Fibroblast of lung (primary cell): ENCODE data around the gene C12orf76. TPM values are rescaled to one million over a fixed set of nuclear protein-coding genes. Genes with fewer than 3 reads are reported as not detected.

Experiments used
- DNase-seq, 2 donors: peaks; one replicate each; pipeline versions ENCODE4 v3.0.0 to v3.0.0-alpha.2; 2010; ENCODE audit warnings: low read depth in 2 of 2
- H2AFZ ChIP-seq: 2 replicates; pipeline ENCODE4 v1.5.1; 2012; ENCODE audit warnings: low read length, control low read depth, inconsistent platforms
- H3K27ac ChIP-seq: 2 replicates; pipeline ENCODE4 v1.5.1; 2011; ENCODE audit warnings: low read length, control low read depth; ENCODE audit not compliant: insufficient read depth
- H3K27me3 ChIP-seq: 2 replicates; pipeline ENCODE4 v1.5.1; 2011; ENCODE audit warnings: mild to moderate bottlenecking, low read length; ENCODE audit not compliant: control insufficient read depth, insufficient read depth
- H3K36me3 ChIP-seq: 2 replicates; pipeline ENCODE4 v1.5.1; 2011; ENCODE audit warnings: low read length; ENCODE audit not compliant: control insufficient read depth, insufficient read depth
- H3K4me1 ChIP-seq: 2 replicates; pipeline ENCODE4 v1.5.1; 2011; ENCODE audit warnings: low read length; ENCODE audit not compliant: control insufficient read depth, insufficient read depth; ENCODE audit errors: extremely low read depth
- H3K4me2 ChIP-seq: 2 replicates; pipeline ENCODE4 v1.5.1; 2011; ENCODE audit warnings: low read length, control low read depth; ENCODE audit not compliant: insufficient read depth; ENCODE audit errors: extremely low read depth
- H3K4me3 ChIP-seq, 4 experiments: fragments of 200-600 bp in 1 of 4; sonication (generic) in 1 of 4; replicated peaks in 1 of 4; 2 replicates each; pipeline ENCODE4 v1.5.1; 2011 to 2016; ENCODE audit warnings: low read length in 4 of 4, low read depth in 3 of 4, mild to moderate bottlenecking in 3 of 4, control low read depth in 2 of 4, inconsistent platforms in 1 of 4, mixed read lengths in 1 of 4; ENCODE audit not compliant: insufficient read depth in 1 of 4; ENCODE audit errors: control extremely low read depth in 1 of 4
- H3K79me2 ChIP-seq: 2 replicates; pipeline ENCODE4 v1.5.1; 2012; ENCODE audit warnings: mild to moderate bottlenecking, low read length, inconsistent platforms; ENCODE audit not compliant: control insufficient read depth, insufficient read depth
- H3K9ac ChIP-seq: 2 replicates; pipeline ENCODE4 v1.5.1; 2011; ENCODE audit warnings: mild to moderate bottlenecking, low read length, control low read depth; ENCODE audit not compliant: insufficient read depth
- H3K9me3 ChIP-seq: 2 replicates; pipeline ENCODE4 v1.5.1; 2012; ENCODE audit warnings: low read depth, low read length; ENCODE audit not compliant: control insufficient read depth, insufficient read depth
- H4K20me1 ChIP-seq: 2 replicates; pipeline ENCODE4 v1.5.1; 2011; ENCODE audit warnings: low read length; ENCODE audit not compliant: control insufficient read depth, insufficient read depth; ENCODE audit errors: extremely low read depth
- CTCF ChIP-seq, 2 donors: IDR thresholded peaks in 1 of 2; conservative IDR thresholded peaks in 1 of 2; 1 replicate in 1 of 2; 2 replicates in 1 of 2; pipeline ENCODE4 v1.5.1; 2011 to 2012; ENCODE audit warnings: low read length in 2 of 2, control low read depth in 1 of 2, inconsistent platforms in 1 of 2, low read depth in 1 of 2, mild to moderate bottlenecking in 1 of 2
- EZH2 ChIP-seq: IDR thresholded peaks from 2 replicates; pipeline ENCODE4 v1.5.1; 2012; ENCODE audit warnings: low read length, control low read depth, mild to moderate bottlenecking; ENCODE audit errors: missing control alignments
- polyA plus RNA-seq, 2 donors: library from polyadenylated mRNA; depleted of rRNA in 1 of 2; stranded (reverse) in 1 of 2; unstranded in 1 of 2; fragments of >200 nt; gene quantifications; 2 replicates each; pipeline ENCODE4 v1.2.1, GENCODE V29; 2011 to 2012; ENCODE audit warnings: missing spikeins in 1 of 2
- total RNA-seq: library from RNA; depleted of rRNA; stranded (reverse); fragments of >200 nt; gene quantifications from 2 replicates; pipeline ENCODE4 v1.2.1, GENCODE V29; 2014

Gene C12orf76
- total and polyA plus RNA-seq, 2 donors (not counting 1 experiment from before 2014, with no cell fraction given), result 8.5 to 20.8 TPM

- TF ChIP-seq CTCF (conservative IDR thresholded peaks at IDR 0.05 in 1 of 2, IDR thresholded peaks at IDR 0.05 in 1 of 2; ENCODE audit: low read depth in 1 of 2, low read length in 2 of 2), result no peak
- no peak for TF ChIP-seq EZH2
- Histone ChIP-seq H3K9ac (no peak overlapping the region), H3K27ac (no peak overlapping the region), H3K79me2 (peaks cover 65% of the 10 kb centered on the region), H3K4me1 (peaks cover 10% of the 10 kb centered on the region), H3K27me3 (no peaks in the 10 kb centered on the region), H3K36me3 (no peaks in the 10 kb centered on the region), H3K9me3 (no peaks in the 10 kb centered on the region), H4K20me1 (no peaks in the 10 kb centered on the region), H3K4me3 (no peak overlapping the region), H2AFZ (no peak overlapping the region), H3K4me2 (no peak overlapping the region)
- DNase-seq, result no peak
These were observed 50.9 kb downstream of the C12orf76 start for GRCh38 chr12:109997393-109997792.

- H3K27ac ChIP-seq, result peak overlapping the region; percentile 77
- peak overlapping the region; percentile 75 for H3K9ac ChIP-seq
These were observed 51.9 kb downstream of the C12orf76 start for GRCh38 chr12:109996483-109996853.

More at GRCh38 chr12:109996483-109996853, 51.9 kb downstream of the C12orf76 start:
- H3K4me1 ChIP-seq, result peaks cover 7% of the 10 kb centered on the region
- no peaks in the 10 kb centered on the region for H3K36me3 ChIP-seq
- H4K20me1 ChIP-seq, result no peaks in the 10 kb centered on the region
- TF ChIP-seq CTCF (conservative IDR thresholded peaks at IDR 0.05 in 1 of 2, IDR thresholded peaks at IDR 0.05 in 1 of 2; ENCODE audit: low read depth in 1 of 2, low read length in 2 of 2) (no peak), EZH2 (no peak)
- H3K4me3 ChIP-seq, result peak overlapping the region; percentile 54 to 97 (median 80)
- no peaks in the 10 kb centered on the region for H3K9me3 ChIP-seq
- H3K27me3 ChIP-seq, result no peaks in the 10 kb centered on the region
- H3K79me2 ChIP-seq, result peaks cover 65% of the 10 kb centered on the region
- no peak for DNase-seq
- H3K4me2 ChIP-seq, result peak overlapping the region; percentile 68
- H2AFZ ChIP-seq, result peak overlapping the region; percentile 95
